ENCODE results near the gene CERS2.

The CERS2 gene, protein sequence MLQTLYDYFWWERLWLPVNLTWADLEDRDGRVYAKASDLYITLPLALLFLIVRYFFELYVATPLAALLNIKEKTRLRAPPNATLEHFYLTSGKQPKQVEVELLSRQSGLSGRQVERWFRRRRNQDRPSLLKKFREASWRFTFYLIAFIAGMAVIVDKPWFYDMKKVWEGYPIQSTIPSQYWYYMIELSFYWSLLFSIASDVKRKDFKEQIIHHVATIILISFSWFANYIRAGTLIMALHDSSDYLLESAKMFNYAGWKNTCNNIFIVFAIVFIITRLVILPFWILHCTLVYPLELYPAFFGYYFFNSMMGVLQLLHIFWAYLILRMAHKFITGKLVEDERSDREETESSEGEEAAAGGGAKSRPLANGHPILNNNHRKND

DNA sequence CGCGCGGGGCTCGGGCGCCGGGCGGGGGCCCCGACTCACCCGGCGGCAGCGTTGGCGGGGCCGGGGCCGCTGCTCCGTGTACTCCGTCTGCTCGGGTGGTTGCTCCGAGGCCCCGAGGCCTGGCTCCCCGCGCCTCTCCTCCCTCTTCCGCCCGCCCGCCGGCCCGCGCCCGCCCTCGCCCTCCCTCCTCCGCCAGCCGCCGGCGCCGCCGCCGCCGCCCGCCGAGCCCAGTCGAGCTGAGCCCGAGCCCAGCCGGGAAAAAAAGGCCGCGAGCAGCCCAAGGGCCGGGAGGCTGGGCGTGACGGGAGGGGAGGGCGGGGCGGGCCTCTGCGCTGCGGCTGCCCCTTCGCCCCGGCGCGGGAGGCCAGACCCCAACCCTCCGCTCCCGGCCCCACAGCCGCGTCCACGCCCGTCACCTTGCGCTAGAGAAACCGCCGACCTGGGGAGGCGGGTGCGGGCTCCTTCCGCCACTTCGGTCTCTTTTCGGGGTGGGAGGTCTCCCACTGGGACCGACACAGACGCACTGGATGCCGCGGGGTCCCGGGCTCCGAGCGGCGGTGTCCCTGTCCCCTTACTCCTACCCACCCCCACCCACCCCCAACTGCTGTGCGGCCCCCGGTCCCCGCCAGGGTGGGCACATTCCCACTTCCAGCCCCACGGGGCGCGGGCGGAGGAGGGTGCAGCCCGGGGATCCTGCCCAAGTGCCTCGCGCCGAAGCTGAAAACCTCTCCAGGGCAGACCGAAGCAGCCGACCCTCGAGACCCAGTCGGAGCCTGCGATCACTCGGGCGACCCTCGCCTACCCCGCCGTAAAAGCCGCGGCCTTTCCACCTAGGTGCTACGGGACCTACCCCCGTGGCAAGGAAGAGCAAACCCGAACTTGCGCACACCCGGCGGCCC lies at the start of gene CERS2:
Gene CERS2, minus strand, starts transcription at position 256 of the 899 bp plus-strand sequence. CDS start 5,745 bp downstream, outside the sequence.
- DNase-seq, result peak; percentile 39 to 71 (median 56)

DNA sequence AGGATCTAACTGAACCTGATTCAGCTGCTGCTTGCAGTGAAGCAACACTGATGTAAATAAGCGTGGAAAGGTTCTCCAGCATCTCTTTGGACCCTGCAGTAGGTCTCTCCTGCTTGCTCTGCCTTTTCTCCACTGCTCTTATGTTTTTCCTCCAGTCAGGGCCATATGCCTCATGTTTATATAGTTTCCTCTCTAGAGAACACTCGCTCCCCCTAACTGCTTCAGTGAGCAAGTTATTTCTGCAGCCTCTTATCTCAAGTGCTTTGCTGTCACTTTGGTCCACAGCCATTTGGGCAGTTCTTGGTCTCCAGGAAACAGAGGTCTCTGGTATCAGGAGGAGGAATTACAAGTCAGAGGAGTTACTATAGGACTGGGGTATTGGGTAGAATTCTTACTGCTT lies 38.9 kb upstream of the CERS2 start:
- no peak for DNase-seq

DNA sequence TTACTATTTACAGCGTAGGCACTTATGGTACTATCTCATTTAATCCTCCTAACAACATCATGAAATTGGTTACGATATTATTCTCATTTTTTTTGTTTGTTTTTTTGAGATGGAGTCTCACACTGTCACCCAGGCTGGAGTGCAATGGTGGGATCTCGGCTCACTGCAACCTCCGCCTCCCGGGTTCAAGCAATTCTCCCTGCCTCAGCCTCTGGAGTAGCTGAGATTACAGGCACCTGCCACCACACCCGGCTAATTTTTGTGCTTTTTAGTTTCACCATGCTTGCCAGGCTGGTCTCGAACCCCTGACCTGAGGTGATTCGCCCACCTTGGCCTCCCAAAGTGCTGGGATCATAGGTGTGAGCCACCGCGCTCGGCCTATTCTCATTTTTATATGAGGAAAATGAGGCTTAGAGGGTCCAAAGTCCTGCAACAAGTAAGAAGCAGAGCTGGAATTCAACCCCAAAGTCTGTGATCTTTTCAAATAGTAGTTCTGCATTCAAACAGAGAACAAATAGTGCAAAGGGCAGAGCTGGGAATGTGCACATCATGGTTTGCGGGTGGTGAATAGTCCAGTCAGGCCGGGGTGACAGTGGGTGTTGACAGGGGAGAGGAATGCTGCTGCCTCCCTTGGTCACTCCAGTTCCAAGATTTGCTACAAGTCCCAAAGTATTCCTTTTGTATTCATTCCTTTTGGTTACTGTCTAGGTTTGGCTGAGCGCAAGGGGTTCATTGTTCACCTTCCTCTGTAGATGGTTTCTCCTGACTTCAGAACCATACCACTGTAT lies 38.2 kb upstream of the CERS2 start:
- no peak for DNase-seq

- DNase-seq, result no peak
Measured at GRCh38 chr1:151011154-151011850, 36.7 kb upstream of the CERS2 start.

DNA sequence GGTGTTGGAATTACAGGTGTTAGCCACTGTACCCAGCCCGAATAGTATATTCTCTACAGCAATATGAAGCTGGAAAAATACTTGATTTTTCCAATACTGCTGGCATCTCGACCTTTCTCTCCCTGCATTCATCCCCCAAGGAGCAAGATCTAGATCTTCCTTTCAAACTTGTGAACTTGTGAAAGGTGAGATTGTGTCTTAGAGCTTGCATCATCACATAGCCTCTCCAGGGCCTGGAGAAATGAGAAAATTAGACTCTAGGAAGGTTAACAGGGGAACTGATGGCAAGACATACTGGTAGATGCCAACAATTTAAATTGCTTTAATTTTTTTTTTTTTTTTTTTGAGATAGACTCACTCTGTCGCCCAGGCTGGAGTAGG lies 35.7 kb upstream of the CERS2 start:
- DNase-seq, result no peak

DNA sequence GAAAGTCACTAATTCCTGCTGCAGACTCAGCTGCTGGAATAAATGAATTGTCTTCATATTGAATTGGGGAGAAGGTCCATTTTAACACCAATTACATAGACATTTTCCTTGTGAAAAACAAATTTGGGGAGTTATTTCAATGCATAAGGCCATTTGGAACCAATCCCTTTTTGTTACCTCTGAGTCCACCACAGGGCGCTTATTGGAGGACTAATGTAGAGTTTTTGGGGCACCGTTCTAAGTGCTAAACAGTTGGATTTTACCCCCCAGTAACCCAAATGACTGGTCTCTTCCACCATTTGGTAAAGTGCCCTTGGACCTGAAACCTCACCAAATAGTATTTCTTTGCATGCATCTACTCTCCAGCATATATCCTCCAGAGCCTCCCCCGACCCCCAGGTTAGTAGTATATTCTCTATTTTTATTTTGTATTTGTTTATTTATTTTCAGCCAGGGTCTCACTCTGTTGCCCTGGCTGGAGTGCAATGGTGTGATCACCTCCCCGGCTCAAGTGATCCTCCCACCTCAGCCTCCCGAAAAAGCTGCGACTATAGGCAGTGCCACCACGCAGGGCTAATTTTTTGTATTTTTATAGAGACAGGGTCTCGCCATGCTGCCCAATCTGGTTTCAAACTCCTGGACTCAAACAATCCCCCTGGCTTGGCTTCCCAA lies 35.2 kb upstream of the CERS2 start:
- DNase-seq, result no peak

- no peak for DNase-seq
Measured at GRCh38 chr1:151009206-151009587, 34.6 kb upstream of the CERS2 start.

GRCh38 chr1:151008244-151009205 lies 33.9 kb upstream of the CERS2 start, which contains the start of gene PRUNE1:
Gene PRUNE1, plus strand, starts transcription at chr1:151008449. Its CDS starts 184 bp downstream, at chr1:151008633.
- peak; percentile 87 to 94 (median 88) for DNase-seq

DNA sequence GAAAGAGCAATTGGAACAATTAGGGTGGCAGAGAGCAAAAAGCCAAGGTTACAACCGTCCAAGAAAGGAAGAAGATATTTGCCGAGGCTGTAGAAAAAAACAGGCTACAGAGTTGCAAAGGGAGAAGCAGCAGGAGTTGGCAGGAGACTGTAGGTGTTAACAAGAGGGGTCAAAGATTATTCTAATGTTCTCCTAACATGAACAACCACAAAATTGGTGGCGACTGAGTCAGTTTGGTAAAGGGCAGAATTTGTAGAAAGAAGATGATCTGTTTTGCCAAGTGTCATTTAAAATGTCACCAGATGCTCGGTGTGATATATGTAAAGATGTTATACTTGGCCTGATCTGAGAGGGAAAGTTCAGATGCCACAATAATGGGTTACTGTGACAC lies 33.2 kb upstream of the CERS2 start:
- DNase-seq, result no peak

DNA sequence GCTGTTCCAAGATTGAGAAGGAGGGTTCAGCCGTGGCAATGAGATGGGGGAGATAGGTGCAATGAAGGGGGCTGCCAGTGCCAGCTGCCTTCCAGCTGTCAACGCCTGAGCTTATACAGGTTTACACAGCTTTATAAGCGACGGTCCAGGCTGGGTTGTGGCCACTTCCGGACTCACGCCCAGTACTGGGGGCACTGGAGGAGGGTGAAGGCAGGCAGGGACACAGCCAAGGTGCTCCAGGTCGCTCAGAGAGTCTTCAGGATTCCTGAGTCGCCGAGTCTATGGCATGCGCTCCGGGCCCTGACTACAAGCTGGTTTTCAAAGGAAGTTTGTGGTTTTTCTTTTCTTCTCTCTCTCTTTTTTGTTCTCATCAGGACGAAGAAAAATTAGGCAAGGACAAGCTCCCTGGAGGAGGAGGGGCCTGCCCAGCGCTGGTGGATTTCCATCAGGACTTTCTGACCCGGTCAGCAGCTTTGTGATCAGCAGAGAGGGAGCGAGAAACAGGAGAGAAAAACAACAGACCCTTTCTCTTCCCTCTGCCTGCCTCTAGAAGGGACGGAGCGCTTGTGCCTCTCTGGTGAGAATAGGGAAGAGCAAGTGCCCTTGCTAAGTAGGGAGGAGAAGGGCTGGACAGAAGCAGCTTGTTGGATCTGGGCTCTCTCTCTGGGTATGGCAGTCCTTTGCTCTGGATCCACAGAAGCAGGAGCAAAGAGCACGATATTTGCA lies 31.9 kb upstream of the CERS2 start, which contains the start of gene MINDY1:
Gene MINDY1, minus strand, starts transcription at position 576 of the 726 bp plus-strand sequence. CDS start 4,285 bp downstream, outside the sequence.
- DNase-seq, result no peak

DNA sequence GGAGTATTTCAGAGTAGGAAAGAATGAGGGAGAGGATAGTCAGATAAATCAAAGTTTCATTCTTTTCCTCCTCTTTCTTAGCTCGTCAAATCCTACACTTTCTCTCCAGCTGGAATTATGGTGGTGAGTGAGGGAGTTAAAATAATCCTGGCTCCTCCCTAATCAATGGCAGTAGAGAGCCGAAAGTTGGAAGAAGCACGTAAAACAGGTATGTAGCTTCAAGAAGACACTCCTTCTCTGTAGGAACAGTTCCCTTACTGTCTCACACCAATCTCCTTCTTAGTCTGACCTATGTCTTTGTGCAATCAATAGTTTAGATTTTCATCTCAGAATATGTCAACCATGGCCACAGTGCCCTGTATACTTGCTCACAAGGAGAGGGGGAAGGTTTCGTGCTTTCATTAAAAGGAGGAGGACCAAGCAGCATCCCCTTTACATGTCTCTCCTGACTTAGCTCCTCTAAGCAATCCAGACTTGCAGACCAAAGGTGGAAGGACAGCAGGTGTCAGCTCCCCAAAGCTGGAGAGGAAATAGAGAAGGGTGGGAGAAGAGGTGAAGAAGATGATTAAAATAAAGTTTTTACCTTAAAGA lies 31.2 kb upstream of the CERS2 start:
- no peak for DNase-seq

GRCh38 chr1:151003180-151003579 lies 28.5 kb upstream of the CERS2 start:
- no peak for DNase-seq

GRCh38 chr1:151002611-151003010 lies 28.0 kb upstream of the CERS2 start:
- no peak for DNase-seq

DNA sequence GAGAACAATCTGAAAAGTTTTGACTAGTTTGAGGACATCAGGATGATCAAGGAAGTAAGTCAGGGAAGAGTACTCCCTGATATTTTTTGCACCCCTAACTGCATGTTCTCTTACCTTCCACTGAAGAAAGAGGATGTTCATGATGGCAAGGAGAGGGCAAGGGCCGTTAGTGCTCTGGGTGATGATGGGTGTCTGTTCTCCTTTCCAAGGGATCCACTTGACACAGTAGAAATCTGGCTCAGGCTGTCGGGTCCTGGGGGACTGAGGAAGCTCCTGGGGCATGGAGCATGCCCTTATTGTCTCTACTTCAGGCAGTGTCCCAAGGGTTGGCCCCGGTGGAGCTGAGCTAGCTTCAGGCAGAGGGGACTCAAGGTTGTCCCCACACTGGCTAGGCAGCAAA lies 27.4 kb upstream of the CERS2 start:
- DNase-seq, result no peak

- DNase-seq, result no peak
Measured at GRCh38 chr1:151001602-151002001, 27.0 kb upstream of the CERS2 start.

DNA sequence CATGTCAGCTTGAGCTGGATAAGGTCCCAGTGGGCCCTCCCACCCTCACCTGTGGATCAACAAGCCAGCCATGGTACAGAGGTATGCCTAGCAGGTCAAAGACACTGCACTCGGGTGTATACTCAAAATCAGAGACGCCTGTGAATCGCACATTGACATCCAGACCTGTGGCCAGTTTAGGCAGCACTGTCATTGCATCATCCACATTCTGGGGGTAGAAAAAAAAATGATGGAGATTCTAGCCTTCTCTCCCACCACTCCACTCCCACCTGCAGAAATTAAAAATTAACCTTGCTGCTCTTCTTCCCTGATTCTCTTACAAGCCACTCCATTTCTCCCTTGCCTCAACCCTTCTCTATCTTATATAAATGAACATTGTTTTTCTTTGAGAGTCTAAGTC lies 25.8 kb upstream of the CERS2 start:
- no peak for DNase-seq

- DNase-seq, result no peak
Measured at GRCh38 chr1:150999926-151000325, 25.3 kb upstream of the CERS2 start.

- no peak for DNase-seq
Measured at GRCh38 chr1:150999051-150999674, 24.5 kb upstream of the CERS2 start.

DNA sequence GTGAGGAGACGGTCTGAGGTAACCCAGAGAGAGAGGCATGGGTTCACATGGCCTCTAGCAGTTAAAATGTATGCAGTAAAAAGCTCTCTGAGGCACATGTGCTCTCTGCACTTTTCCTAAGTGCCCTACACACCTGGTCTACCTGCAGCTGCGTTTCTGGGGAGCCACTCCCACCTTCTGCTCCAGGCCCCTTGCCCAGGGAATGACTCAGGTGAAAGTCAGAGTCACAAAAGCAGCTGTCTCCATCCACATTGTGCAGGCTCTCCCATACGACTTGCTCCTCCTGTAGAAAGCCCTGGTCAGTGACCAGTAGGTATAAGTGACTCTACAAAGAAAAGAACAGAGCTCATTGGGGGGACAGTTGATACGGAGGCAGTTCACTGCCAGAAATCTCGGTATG lies 23.3 kb upstream of the CERS2 start:
- DNase-seq, result no peak

Data from activated CD4-positive, CD25-positive, alpha-beta regulatory T cell (primary cell).